ENCODE results near the gene ELL.

ELL gene

DNA sequence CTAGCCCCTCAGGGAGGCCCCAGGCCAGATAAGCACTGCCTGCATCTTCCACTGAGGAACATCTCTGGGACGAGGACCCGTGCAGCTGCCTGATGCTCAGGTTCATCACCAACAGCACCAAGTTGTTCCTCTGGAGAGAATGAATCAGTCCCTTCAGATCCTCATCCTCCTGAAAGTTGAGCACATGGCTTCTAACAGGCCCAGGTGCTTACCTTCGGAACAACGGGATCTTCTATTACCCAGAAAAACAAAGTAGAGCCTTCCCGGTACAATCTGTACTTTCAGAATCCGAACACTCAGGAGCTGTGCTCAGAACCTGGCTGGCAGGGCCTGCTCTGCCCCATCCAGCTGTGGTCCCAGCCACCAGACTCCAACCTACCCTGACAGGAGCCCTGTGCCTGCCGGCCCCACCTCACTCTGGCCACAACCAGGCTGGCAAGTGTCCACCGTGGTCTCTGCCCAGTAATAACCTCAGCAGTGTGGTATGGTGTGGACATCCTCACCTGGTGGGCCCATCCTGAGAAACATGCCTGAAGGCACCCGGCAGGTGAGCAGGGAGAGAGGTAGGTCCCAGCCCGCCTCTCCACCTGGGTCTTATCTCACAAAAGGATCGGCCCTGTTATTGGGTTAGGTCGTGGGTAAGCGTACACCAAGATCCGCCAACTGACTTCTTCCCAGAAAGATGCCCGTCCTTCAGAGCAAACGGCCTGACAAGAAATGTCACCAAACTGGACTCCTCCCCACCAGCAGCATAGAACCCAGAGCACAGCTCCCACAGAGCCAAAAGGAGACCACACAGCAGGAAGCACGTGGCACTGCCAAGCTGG lies 34.1 kb downstream of the ELL start:
- no peak for DNase-seq

DNA sequence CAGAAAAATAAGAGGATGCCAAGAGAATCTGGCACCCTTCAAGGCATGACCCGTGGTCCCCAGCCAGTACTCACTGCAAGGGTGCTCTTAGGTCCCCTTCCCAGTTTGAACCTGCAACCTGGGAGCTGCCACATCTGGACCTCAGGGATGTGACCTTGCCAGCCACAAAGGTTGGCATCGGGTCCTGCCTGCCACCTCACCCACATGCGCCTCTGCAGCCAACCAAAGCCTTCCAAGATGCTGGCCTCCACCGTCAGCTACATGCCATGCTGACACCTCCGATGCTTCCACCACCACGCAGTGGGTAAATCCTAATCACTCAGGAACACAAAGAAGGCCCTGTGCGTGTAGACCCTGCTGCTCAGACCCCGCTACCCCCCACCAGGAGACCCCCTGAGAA lies 35.1 kb downstream of the ELL start:
- DNase-seq = no peak

DNA sequence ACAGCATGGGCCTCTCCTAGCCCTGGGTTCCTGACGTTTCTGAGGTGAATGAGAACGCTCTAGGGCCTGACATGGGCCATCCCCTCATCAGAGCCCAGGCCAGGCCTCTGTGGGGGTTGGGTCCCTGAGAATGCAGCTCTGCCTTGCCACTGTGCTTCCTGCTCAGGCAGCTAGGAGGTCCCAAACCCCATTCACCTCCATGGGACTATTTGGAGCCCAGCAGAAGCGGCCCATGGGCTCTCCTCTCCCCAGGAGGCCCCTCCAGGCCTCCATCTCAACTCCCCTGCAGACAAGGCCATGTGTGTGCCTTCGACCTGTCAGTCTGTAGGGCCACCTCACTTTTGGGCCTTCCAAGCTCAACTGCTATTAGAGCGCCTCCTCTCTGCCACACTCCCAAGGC lies 36.9 kb downstream of the ELL start:
- DNase-seq = no peak

DNA sequence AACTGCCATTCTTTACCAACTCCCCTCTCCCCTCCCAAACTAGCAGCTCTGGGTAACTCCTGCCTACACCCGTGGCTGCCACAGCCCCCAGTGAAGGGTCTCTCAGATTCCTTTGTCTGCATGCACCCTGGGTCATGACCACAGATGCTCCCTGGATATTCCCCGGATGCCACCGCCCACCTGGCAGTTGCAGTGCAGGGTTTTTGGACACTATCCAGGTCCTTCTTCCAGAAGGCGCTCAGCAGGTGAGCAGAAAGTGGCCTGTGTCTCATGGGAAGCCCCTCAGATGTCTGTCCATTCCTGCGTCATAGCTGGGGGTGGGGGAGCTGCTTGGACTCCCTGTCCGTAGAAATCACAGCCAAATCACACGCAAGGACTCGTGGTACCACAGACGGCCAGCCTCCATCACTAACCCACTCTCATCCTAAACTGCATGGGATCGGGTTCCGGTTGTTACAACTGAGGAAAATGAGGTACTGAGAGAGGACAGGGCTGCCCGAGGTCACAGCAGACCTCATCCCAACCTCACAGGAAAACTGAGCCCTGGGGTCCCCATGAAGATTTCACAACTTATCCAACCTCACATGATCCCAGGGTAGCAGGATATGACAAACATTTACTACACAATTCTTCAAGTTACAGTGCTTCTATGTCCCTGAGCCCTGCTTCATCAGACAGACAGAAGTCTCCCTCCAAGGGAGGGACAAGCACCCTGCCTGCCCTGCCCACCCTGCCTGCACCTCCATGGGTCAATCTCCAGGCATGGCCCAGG lies 38.6 kb downstream of the ELL start:
- no peak for DNase-seq

DNA sequence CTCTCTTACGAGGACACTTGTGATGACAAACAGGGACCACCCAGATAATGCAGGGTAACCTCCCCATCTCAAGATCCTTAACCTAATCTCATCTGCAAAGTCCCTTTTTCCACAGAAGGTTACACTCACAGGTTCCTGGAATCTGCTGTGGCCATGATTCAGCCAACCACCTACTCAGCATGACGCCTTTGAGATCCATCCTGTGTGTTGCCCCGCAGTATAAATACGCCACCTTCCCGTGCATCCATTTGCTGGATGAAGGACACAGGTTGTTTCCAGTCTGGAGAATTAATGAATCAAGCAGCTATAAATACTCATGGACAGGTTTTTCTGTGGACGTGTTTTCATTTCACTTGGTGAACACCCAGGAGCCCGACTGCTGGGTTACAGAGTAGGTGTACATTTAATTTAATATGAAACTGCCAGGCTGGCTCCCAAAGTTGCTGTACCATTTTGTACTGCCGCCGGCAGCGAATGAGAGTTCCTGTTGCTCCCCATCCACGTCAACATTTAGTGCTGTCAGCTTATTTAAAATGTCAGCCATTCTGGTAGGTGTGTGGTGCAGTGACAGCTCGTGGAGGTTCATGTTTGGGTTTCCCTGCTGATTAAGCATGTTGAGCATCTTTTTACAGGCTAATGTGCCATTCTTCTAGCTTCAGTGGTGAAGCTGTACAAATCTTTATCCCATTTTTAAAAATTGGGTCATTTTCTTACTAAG lies 40.2 kb downstream of the ELL start:
- DNase-seq = no peak

DNA sequence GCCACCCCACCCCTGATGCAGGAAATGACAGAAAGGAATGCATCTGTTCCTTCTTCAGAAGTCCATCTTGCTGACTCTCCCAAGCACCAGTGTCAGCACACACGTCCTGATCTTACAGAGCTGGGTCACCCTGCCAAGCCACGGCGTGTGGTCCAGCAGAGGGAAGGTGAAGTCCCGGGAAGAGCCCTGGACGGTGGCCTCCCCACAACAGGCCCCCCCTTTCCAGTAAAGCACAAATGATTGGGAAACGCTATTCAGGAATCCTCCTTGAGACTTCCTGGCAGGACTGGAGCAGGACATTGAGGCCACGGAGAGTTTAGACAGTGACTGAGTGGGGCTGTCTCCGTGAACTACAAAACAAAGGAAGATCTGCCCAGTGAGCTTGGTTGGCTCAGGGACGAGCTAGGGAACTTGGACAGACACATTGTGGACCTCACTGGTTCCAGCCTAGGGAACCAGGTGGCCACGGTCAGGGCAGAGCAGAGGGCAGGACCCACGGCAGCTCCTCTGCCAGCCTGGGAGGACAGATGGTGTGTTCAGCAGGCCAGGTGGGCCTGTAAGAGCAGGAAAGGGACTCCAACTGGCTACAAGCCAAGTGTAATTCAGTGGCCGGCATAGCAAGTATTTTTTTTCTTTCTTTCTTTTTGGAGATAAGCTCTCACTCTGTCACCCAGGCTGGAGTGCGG lies 41.7 kb downstream of the ELL start:
- no peak for DNase-seq

DNA sequence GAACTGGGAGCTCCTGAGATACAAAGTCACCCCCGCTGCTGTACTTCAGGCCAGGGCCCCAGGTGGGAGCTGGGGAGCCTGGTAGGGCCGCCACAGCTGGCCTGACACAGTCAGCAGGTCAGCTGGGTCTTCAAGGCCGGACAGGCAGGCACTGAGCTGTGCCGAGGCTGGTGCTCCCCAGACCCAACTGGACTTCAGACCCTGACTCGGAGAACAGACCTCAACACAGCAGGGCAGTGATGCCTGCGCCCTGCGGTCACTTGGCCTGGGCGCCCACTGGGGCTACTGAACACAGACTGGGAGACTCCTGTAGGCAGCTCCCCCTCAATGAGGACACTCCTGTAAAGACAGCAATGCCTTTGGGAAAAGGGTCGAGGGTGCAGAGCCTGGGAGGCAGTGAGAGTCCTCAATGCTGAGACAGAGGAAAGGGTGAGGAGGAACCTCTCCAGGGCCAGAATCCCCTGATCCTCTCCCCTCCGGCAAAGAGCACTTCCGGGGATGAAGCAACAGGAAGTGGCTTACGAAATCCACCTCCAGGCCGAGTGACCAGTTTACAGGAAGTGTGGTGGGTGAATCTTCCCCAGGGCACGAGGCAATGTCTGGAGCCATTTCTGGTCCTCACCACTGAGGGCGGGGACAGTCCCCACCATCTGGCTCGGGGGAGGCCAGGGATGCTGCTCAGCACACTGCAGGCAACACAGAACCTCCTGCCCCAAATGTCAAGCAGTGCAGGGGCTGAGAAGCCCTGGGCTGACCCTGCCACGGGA lies 43.1 kb downstream of the ELL start:
- no peak for DNase-seq

DNA sequence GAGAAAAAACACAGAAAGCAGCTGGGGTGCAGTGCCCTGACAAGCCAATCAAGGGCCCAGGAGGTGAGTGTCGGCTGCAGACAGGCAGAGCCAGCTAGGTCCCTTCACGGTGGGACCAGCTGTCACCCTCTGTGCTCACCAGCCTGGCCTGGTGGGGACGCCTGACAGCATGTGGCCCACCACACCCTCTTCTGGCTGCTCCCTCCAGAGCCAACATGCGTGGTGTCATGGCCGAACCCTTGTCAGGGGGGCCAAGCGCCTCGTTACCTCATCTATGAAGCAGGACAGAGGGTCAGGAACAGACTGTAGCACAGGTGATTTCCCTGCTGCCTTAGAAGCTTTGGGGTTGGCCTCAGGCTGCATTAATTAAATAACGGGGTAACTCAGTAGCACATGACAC lies 43.9 kb downstream of the ELL start:
- DNase-seq = no peak

DNA sequence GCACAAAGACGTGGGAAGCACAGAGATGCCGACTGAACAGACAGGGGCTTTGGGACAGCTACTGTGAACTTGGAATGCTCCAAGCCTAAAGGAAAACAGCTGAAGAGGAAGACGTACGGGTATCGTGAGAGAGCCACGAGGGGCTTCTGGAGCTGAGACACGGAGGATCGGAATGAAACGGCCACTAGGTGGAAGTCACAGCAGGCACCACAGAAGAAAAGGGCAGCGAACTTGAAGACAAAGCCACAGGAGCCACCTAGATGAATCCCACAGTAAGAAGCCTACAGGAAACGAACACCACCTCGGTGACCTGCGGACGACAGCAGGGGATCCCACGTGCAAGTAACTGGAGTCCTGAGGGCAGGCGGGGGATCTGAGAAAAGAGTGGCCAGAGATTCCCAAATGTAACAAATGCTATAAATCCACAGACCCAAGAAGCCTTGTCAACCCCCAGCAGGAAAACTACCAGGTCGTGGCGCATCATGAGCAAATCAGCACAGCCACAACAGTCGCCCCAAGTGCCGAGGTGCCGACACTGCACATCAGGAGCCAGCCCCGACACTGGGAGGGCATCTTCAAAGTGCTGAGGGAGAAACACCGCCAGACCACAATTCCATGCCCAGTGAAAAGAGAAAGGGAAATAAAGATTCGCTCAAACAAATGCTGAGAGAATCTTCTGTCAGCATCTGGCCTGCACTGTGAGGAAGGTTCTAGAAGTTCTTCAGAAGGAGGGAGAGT lies 44.7 kb downstream of the ELL start:
- no peak for DNase-seq

DNA sequence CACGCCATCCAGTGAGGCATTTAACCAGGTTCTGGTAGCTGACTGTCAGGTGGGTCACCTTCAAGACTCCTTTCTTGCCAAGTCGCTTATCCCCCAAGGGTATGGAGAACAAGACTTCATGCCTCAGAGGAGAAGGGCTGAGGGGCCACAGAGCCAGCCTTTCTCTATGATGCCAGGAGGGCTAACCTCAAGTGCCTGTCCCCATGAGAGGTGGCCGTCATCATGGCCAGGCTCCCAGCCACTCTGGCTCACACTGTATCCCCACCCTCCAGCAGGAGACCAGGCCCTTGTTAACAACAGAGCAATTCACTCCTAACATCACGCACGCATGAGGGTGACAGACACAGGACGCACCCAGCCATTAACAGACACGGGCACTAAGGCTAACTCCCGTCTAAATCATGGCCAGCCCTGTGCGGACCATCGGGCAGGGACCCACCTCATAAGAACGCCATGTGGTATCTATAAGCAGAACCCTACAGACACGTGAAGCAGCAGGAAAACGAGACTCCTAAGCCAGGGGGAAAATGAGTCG lies 45.3 kb downstream of the ELL start:
- DNase-seq = no peak

DNA sequence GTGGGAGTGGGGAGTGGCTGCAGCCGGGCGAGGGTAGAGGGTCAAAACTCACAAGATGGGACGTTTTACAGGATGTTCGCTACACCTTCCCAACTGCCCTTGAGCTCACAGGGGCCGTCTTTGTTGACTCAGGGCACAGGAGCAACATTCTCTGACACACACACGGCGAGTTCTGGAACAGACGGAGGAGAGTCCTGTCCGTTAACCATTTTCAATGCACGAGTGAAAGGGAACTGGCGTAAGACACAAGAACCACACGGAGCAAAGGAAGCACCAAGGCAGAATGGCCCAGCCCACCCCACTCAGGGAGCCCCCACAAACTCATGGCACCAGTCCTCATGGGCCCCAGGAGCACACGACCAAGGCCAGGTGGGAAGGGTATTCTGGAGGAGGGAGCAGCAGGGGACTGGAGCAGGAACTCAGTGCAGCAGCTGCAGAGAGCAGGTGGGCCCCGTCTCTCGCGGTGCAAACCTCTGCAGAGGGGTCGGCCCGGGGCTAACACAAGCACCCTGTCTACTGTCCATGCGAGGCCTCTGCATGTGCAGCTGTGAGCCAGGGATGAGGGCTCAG lies 46.0 kb downstream of the ELL start:
- DNase-seq = no peak

DNA sequence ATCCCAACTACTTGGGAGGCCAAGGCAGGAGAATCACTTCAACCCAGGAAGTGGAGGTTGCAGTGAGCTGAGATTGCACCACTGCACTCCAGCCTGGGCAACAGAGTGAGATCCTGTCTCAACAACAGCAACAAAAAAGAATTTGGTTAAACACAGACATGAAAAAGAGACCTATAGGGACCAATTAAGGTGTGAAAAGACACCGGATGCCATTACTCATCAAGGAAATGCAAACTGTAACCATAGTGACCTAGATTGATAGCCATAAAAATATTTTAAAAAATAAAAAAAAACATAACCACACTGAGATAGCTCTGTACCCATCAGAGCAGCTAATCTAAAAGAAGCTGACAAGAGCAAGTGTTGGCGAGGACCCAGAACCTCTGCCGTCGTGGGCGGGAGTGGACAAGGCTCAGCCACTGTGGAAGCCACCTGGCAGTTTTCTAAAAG lies 46.8 kb downstream of the ELL start:
- no peak for DNase-seq

DNA sequence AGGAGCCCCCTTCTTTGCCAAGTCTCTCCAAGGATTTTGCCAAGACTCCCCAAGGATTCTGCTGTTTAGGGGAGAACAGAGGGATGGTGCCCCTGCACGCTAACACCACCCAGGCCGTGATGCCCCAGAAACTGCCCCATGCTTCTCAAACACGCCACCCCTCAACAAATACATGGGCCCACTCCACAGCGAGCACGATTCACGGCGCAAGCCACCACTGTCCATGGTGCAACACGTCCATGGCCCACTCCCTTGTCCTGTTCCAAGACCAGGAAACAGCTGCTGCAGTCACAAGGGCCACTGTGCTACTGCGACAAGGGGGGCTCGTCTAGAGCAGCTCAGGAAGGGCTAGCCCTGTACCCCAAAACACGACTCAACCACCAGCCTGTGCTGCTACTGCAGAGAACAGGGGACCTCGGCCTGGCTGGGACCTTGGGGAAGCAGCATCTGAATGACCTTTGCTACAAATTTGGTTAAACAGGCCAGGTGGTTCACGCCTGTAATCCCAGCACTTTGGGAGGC lies 47.4 kb downstream of the ELL start:
- no peak for DNase-seq

DNA sequence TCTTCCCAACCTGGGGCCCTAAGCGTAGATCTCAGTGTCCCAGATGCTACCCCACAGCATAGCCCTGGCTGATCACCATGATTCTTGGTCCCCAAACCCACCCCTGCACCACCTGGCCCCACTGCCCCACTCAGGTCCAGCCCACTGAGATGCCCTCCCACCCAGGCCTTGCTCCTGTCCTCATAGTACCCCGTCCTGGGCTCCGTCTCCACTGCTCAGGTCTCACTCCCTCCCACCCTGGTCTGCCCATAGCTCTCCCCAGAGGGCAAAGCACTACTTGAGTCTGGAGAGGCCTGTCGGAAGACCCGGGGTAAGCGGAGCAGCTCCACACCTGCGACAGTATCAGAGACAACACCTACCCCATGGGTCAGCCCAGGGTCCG lies 48.2 kb downstream of the ELL start:
- DNase-seq = no peak

DNA sequence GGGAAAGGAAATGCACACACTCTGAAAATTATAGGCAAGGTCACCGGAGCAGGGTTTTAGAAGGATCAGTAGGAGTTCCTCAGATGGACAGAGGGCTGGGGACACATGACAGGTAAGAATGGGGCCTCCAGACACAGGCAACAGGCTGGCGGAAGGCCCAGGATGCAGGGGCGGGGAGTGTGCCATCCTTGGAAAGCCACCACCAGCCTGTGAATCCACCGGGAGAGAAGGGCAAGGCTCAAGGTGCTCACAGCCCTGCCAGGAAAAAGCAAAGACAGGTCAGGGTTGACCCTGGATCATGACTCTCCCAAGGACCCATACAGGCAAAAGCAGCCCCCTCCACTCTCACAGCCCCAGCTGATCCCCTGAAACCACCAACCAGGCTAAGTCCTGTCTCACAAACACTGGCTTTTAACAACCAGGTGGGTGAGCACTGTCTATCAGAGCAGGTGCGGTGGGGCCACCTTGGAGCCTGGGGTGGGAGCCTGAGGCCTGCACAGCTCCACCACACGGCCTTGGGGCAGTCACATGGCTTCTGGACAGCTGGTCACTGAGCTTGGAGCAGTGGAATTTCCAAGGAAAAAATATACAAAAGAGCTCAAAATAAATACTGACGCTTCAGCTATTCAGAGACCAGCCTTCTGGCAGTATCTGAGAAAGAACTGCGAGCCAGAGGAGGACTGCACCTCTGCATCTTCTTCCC lies 48.7 kb downstream of the ELL start:
- DNase-seq = no peak

DNA sequence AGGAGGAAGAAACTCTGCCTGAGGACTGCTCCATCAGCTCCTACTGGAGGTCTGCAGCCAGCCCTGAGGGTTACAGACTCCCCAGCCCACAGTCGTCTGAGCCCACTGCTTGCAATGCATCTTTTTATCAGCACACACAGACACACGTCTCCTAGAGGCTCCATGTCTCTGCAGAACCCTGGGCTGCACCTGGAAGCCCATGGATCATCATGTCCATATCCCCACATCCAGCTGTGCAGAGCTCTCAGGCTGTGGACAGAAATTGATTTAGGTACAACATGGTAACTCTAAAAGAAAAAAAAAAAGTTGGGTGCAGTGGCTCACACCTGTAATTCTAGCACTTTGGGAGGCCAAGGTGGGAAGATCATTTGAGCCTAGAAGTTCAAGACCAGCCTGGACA lies 51.1 kb downstream of the ELL start:
- DNase-seq = no peak

DNA sequence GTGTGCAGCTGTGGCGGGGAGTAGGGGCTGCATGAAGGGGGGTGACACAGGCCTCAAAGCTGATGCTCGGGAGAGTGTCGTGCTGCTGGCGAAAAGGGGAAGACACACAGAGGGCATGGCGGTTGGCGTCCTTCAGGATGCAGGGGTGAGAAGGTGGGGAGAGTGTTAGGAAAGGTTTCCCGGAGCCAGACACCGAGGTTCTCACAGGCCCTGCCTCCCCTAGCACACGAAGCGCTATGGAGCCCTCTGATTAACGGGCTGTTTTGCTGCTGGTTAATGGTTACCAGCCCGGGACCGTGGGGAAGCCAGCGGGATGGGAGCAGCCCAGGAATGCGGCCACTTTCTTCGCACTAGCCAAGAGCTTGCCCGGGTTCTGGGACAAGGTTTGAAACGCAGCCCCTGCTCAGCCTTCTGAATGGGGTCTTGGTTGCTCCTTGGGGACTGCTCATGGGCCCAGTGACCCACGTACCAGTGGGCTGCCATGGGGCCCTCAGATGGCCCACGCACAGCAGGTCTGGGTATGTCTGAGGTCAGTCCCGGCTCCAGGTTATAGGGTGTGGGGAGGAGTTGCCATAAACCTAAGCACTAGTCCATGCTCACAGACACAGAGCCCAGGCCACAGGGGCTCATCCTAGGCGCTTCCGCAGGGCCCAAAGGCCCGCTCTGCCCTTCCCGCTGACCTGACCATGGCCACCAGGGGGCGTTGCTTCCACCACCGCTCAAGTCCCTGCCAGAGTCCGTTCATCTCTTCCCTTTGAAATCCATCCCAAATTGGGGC lies 52.6 kb downstream of the ELL start:
- DNase-seq = peak; percentile 69

DNA sequence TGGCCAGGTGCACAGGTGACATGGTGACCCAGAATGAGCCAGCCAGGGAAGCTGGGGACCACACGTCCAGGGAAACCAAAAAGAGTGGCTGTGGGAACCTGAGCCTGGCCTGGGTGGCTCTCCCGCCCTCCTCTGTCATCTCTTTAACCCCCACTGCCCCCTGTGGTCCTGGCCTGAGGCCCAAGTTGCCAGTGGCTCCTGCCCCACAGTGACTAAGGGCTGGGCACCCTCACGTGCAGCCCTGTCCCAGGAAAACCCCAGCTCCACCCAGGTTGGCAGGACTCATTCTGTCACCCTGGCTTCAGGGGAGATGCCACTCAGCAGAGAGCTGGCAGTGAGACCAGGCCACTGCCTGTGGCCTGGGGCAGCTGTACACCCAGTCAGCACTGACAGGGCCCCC lies 53.4 kb downstream of the ELL start:
- no peak for DNase-seq

DNA sequence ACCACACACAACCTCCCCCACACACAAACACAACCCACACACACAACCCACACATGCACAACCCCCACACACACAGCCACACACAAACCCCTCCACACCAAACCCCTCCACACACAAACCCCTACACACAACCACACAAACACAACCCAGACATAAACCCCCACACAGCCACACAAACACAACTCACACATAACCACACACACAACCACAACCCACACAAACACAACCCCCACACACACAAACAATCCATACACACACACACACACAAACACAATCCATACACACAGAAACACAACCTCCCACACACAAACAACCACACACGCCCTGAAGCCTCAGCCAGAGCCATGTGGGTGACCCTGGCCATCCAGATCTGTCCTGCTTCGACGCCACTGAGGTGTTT lies 53.9 kb downstream of the ELL start:
- DNase-seq = no peak

Measured in activated T-cell treated with anti-CD3 and anti-CD28 coated beads, Interleukin-2, amount 50 U/mL, for 1 hour (primary cell).